Measurements from ENCODE around the gene RPS3. TPM values are rescaled to one million over a fixed set of nuclear protein-coding genes. Genes with fewer than 3 reads are reported as not detected.
A peak's percentile ranks its signal among the peaks of the same experiment; 100 is the strongest.

The RPS3 gene
- total RNA-seq, 1 donor from 2014 or later, result 4,635 TPM

DNA sequence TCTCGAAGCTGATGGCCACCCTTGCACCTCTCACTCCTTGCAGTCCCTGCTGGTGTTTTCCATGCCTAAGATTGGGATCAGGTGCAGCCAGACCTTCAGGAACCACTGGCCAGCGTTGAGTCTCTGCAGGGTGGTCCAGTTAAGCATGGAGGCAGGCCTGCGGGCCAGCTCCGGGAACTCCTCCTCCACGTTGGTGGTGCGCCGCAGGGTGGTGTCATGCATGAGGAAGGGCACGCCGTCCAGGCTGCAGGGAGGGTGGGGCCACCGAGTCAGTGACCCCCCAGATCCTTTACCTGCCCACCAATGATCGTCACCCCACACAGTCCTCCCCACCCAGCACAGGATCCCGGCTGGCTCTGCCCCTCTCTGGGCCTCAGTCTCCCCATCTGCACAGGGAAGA is 43.7 kb downstream of the RPS3 start:
- intact Hi-C loops (cut with micrococcal nuclease), result no loop called here
- H3K27me3 Mint-ChIP-seq, result no peaks in the 10 kb centered on the region
- DNase-seq (no peak), ATAC-seq (ENCODE audit: low read depth) (no peak)
- TF ChIP-seq, protein P1, sequence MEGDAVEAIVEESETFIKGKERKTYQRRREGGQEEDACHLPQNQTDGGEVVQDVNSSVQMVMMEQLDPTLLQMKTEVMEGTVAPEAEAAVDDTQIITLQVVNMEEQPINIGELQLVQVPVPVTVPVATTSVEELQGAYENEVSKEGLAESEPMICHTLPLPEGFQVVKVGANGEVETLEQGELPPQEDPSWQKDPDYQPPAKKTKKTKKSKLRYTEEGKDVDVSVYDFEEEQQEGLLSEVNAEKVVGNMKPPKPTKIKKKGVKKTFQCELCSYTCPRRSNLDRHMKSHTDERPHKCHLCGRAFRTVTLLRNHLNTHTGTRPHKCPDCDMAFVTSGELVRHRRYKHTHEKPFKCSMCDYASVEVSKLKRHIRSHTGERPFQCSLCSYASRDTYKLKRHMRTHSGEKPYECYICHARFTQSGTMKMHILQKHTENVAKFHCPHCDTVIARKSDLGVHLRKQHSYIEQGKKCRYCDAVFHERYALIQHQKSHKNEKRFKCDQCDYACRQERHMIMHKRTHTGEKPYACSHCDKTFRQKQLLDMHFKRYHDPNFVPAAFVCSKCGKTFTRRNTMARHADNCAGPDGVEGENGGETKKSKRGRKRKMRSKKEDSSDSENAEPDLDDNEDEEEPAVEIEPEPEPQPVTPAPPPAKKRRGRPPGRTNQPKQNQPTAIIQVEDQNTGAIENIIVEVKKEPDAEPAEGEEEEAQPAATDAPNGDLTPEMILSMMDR (IDR thresholded peaks at IDR 0.05), result no peak
- ChIA-PET POLR2A (no interaction called here), CTCF (interaction anchor here (5.4 kb wide), 1 partner anchor 89 kb away, joined by 153 read pairs; no protein-coding TSS in a partner anchor)
- peaks cover 4% of the 10 kb centered on the region for H3K36me3 Mint-ChIP-seq (ENCODE audit: low read depth)
- H3K9me3 Mint-ChIP-seq, result no peaks in the 10 kb centered on the region
- no peak overlapping the region for H3K4me3 Mint-ChIP-seq
- no peak overlapping the region for H3K27ac Mint-ChIP-seq
- H3K4me1 Mint-ChIP-seq, result no peaks in the 10 kb centered on the region

DNA sequence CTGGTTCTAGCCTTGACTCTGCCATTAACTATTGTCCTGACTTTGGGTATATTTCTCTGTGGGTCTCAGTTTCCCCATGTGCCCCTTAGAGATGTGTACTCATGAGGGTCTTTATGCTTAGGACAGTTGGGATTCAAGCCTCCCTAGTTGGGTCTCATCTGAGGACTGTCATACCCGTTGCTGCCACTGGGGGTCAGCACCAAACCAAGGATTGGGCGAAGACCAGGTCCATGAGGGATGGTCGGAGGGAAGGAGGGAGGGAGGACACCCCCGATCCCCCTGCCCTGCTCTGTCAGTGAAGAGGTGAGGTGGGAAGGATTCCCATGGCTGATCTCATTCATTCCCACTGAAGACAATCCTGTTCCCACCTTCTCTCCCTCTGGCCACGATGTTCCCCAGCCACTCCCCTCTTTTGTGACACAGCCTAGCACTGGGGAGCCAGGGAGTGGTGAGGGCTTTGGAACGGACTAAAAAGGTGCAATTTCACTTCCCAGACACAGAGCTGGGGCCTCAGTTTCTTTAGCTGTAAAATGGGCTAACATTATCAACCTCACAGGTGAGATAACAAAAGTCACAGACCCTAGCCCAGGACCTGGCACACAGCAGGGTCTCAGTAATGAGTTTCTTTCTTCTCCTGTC is 46.1 kb downstream of the RPS3 start:
- Mint-ChIP-seq H3K4me1 (no peaks in the 10 kb centered on the region), H3K4me3 (no peak overlapping the region), H3K9me3 (no peaks in the 10 kb centered on the region), H3K36me3 (ENCODE audit: low read depth) (no peaks in the 10 kb centered on the region), H3K27ac (no peak overlapping the region), H3K27me3 (no peaks in the 10 kb centered on the region)
- TF ChIP-seq, protein P1 (IDR thresholded peaks at IDR 0.05), result no peak
- ChIA-PET CTCF (interaction anchor here (0.7 to 5.4 kb wide), 13 partner anchors 9 to 99 kb away, joined by 3 to 153 read pairs (median 3); partner anchors contain the start of gene GDPD5), POLR2A (interaction anchor here (1.2 kb wide), 1 partner anchor 85 kb away, joined by 3 read pairs; no protein-coding TSS in a partner anchor)
- ATAC-seq (ENCODE audit: low read depth) (peak; percentile 98), DNase-seq (peak; percentile 69)
- intact Hi-C loops (cut with micrococcal nuclease), result loop anchor here (1.0 to 5.0 kb wide), 4 partner anchors 47 to 262 kb away; no protein-coding TSS in a partner anchor

DNA sequence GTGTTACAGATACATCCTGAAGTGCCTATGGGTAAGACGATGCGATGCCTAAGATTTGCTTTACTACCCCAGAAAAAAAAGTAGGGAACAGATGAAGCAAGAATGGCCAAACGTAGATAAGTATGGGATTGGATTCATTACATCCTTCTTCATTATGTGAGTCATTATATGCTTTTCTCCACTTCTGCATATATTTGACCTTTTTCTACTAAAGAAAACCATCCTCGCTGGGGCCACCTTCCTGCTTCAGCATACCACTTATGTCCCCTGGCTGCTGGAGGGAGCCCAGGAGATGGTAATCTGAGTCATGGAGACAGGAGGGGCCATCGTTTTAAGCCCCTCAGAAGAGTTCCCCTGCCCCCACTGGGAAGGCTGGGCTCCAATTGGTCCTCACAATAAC is 48.1 kb downstream of the RPS3 start:
- H3K27ac Mint-ChIP-seq, result no peak overlapping the region
- TF ChIP-seq, protein P1 (IDR thresholded peaks at IDR 0.05), result no peak
- H3K9me3 Mint-ChIP-seq, result no peaks in the 10 kb centered on the region
- ATAC-seq (ENCODE audit: low read depth) (no peak), DNase-seq (no peak)
- no peaks in the 10 kb centered on the region for H3K27me3 Mint-ChIP-seq
- ChIA-PET POLR2A (no interaction called here), CTCF (no interaction called here)
- H3K36me3 Mint-ChIP-seq (ENCODE audit: low read depth), result peaks cover under 1% of the 10 kb centered on the region
- intact Hi-C loops (cut with micrococcal nuclease), result loop anchor here (5.0 kb wide), 2 partner anchors 45 to 260 kb away; no protein-coding TSS in a partner anchor
- H3K4me3 Mint-ChIP-seq, result no peak overlapping the region
- H3K4me1 Mint-ChIP-seq, result no peaks in the 10 kb centered on the region

DNA sequence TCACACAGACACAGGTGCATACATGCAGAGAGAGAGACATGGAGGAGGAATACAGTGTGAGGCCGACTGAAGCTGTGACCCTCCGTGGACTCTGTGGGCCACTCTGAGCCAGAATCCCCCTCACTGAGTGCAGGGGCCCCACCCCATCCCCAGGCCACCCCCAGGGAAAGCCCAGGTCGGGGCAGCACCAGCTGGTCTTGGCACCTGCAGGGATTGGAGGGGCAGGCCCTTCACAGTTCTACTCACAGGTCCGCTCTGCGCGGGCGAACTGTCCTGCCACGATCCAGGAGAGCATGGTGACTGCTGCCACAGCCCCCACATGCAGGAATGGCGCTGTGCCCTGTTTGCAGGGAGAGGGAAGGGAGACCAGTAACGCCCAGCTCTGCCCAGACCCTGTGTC is 50.0 kb downstream of the RPS3 start:
- H3K27me3 Mint-ChIP-seq, result no peaks in the 10 kb centered on the region
- no peaks in the 10 kb centered on the region for H3K9me3 Mint-ChIP-seq
- H3K36me3 Mint-ChIP-seq (ENCODE audit: low read depth), result peaks cover 2% of the 10 kb centered on the region
- intact Hi-C loops (cut with micrococcal nuclease), result loop anchor here (5.0 kb wide), 2 partner anchors 43 to 258 kb away; no protein-coding TSS in a partner anchor
- POLR2A ChIA-PET, result no interaction called here
- H3K4me1 Mint-ChIP-seq, result no peaks in the 10 kb centered on the region
- DNase-seq (no peak), ATAC-seq (ENCODE audit: low read depth) (no peak)
- CTCF ChIA-PET, result no interaction called here
- TF ChIP-seq, protein P1 (IDR thresholded peaks at IDR 0.05), result no peak
- no peak overlapping the region for H3K4me3 Mint-ChIP-seq
- no peak overlapping the region for H3K27ac Mint-ChIP-seq

DNA sequence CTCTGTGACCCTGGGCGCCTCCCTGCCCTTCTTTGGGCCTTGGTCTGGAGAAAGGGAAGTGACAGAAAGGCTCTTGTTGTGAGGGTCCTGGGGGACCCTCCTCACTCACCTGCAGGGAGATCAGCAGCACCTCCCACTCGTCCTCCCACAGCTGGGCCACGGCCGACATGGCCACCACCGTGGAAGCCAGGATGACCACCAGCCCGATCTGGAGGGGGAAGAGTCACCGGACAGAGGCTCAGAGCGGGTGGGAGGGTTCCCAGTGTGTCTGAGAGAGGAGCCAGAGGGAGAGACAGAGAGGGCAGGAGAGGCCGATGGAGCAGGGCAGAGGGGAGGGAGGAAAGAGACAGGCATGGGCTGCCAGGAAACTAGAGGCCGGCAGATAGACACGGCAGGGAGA is 50.5 kb downstream of the RPS3 start:
- Mint-ChIP-seq H3K4me3 (no peak overlapping the region), H3K27ac (no peak overlapping the region), H3K36me3 (ENCODE audit: low read depth) (peaks cover 7% of the 10 kb centered on the region), H3K27me3 (no peaks in the 10 kb centered on the region), H3K4me1 (no peaks in the 10 kb centered on the region), H3K9me3 (no peaks in the 10 kb centered on the region)
- ChIA-PET CTCF (no interaction called here), POLR2A (no interaction called here)
- ATAC-seq (ENCODE audit: low read depth), result no peak
- DNase-seq, result no peak
- TF ChIP-seq, protein P1 (IDR thresholded peaks at IDR 0.05), result no peak
- intact Hi-C loops (cut with micrococcal nuclease), result loop anchor here (5.0 kb wide), 2 partner anchors 43 to 258 kb away; no protein-coding TSS in a partner anchor
